ENCODE measurements around the gene ZNF837.
"Not testable (repeated sequence)": the region's sequence is repeated elsewhere in the genome, so short reads cannot be mapped to it uniquely, and the experiment has no call there.

The ZNF837 gene

DNA sequence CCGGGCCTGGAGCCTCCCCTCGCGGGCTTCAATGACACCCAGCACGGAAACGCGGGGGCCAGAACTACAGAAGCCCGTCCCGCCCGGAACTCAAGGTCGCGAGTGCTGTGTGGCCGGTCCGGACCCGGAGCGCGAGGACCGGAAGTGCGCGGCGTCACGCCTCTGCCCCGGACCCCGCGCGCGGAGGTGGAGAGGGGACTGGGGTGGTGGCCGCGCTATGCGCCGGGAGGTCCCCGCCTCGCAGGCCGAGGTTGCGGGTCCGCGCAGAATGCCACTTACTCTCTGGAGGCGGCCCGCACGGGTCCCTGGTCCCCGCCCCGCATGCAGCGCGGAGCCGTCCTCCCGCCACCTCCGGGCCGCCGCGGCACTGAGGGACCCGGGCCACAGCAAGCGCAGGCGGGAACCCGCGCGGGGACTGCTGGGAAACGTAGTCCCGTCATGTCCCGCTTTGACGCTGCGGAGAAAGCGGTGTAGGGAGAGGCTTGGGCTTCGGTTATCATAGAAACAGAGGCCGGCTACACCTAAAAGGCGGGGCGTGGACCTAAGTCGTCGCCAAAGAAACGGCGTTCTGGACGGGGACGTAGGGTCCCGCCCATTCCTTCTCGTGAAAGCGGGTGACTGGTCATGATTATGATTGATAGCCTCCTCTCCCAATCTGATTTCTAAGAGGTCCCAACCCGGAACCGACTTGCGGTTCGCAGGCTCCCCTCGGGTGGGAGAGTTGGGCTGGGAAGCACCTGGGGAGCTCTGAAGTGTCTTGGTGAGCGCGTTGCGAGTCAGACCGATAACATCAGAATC is at the start of gene ZNF837:
Gene ZNF837 (minus strand): TSS at position 369 of the 798 bp plus-strand sequence. CDS start 11,698 bp downstream, outside the sequence.
- peak; percentile 98 for DNase-seq (ENCODE audit: low read depth in 2 of 2)

- DNase-seq (ENCODE audit: low read depth in 2 of 2): no peak
These were observed 48.9 kb upstream of the ZNF837 start for GRCh38 chr19:58429745-58430144.

- DNase-seq (ENCODE audit: low read depth in 2 of 2): no peak
These were observed 47.8 kb upstream of the ZNF837 start for GRCh38 chr19:58428617-58429016.

GRCh38 chr19:58417071-58417470 is 36.2 kb upstream of the ZNF837 start:
- no peak for DNase-seq (ENCODE audit: low read depth in 2 of 2)

DNA sequence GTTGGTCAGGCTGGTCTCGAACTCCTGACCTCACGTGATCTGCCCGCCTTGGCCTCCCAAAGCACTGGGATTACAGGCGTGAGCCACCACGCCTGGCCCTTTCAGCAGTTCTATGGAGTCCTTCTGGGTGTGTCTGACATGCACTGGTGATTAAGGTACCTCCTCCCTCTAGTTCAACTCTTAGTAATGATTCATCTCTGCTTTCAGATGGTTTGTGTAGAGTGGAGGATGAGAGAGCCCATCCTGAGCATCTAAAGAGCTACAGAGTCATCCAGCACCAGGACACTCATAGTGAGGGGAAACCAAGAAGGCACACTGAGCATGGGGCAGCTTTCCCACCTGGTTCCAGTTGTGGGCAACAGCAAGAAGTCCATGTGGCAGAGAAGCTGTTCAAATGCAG is 35.8 kb upstream of the ZNF837 start:
- DNase-seq (ENCODE audit: low read depth in 2 of 2): no peak

- no peak for DNase-seq (ENCODE audit: low read depth in 2 of 2)
These were observed 28.4 kb upstream of the ZNF837 start for GRCh38 chr19:58409010-58409790.

GRCh38 chr19:58408152-58409009 is 27.6 kb upstream of the ZNF837 start, which contains the start of gene ZNF584:
ZNF584 (plus strand) TSS chr19:58408649; CDS start chr19:58409148, 499 bp downstream.
- peak; percentile 90 to 95 for DNase-seq (ENCODE audit: low read depth in 2 of 2)

- DNase-seq (ENCODE audit: low read depth in 2 of 2): no peak
These were observed 26.9 kb upstream of the ZNF837 start for GRCh38 chr19:58407658-58408151.

- no peak for DNase-seq (ENCODE audit: low read depth in 2 of 2)
These were observed 26.2 kb upstream of the ZNF837 start for GRCh38 chr19:58406818-58407657.

GRCh38 chr19:58403920-58404478 is 23.2 kb upstream of the ZNF837 start:
- DNase-seq (ENCODE audit: low read depth in 2 of 2): not testable (repeated sequence)

DNA sequence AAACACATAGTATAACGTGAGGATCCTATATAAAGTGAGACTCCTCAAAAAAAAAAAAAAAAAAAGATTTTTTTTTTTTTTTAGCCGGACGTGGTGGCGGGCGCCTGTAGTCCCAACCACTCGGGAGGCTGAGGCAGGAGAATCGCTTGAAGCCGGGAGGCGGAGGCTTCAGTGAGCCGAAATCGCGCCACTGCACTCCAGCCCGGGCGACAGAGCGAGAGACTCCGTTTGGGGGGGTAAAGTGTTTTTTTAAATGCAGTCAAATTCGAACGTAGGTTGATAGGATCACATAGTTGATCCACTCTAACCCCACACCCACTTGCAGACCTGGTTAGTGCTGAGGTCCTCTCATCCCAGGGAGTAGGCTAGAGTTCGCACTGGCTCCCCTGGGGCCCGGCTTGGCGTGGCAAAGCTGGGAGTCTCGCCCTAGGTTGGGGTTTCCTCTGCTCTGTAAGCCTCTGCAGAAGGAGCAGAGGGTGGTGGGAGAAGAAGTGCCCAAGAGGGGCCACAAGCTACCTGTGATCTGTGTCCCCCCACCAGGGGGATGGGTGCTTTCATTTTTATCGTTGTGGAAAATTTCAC is 21.1 kb upstream of the ZNF837 start:
- DNase-seq (ENCODE audit: low read depth in 2 of 2): no peak

- peak; percentile 99 for DNase-seq (ENCODE audit: low read depth in 2 of 2)
These were observed 20.3 kb upstream of the ZNF837 start for GRCh38 chr19:58400916-58401839.

DNA sequence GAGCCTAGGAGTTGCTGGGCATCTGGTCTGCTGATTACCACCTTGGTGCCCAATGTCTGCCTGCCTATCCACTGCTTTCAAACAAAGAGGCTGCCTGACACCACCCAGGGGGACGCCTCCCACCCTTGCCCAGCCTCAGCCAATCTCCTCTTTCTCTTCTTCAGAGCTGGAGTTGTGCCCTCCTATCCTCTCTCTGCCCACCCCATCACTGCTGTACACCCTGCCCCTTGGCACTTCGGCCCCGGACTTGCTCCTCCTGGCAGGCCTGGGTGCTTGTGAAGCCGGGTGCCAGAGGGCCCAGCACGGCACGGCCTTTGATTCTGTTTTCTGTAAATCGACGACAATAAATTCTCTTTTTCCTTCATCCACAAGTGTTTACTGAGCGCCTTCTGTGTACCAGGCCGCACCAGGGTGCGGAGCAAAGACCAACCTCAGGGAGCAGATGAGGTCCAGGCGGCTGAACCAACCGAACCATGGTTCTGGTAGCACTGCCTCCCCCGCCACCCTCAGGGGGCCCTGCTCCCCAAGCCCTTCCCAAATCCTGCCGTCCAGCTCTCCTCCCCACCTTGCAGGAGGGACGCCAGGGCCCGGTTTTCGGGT is 19.6 kb upstream of the ZNF837 start:
- DNase-seq (ENCODE audit: low read depth in 2 of 2): no peak

GRCh38 chr19:58399903-58400302 is 19.1 kb upstream of the ZNF837 start:
- no peak for DNase-seq (ENCODE audit: low read depth in 2 of 2)

GRCh38 chr19:58398545-58398944 is 17.7 kb upstream of the ZNF837 start:
- no peak for DNase-seq (ENCODE audit: low read depth in 2 of 2)

DNA sequence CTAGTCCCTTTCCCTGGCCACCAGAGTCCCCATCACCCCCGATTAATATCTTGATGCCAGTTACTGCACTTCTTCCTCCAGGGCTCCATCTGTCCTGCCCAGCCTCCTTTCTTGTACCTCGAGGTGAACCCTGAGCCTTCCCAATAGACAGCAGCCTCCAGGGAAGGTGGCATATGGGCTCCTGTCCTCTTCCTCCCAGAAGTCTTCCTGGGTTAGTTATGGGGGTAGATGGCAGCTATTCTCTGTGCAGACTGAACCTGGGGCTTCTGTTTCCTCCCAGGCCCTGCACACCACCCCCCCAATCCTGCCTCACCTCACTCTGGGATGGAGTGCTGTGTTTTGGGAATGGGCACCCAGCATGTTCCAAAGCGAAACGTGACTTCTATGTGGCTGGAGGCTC is 17.3 kb upstream of the ZNF837 start:
- DNase-seq (ENCODE audit: low read depth in 2 of 2): no peak

DNA sequence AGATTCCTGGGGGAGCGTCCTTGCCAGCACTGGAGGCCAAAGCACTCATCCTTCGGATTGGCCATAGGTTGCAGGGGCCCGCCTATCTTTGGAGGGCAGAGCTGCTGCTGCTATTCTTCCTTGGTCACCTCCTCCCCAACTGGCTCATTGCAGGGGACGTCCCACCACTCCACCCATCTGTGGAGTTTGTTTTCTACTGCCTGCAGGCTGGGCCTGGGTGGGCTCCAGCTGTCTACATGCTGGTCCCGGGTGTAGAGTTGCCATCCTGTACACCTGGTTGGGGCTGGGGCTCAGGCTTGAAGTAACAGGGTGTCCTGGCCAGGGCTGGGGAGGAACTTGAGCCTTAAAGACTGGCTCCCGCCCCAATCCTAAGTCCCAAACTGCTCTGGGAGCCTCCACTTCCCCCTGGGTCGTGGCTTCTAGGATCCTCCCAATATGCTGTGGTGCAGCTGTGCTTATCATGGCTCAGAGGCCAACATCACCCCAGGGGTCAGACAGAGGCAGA is 16.8 kb upstream of the ZNF837 start:
- DNase-seq (ENCODE audit: low read depth in 2 of 2): no peak
